Gastroesophageal sphincter (tissue), 4 donors: ENCODE measurements around the gene RNF213. TPM values are rescaled to one million over a fixed set of nuclear protein-coding genes. Genes with fewer than 3 reads are reported as not detected.

ENCODE experiments used
- ATAC-seq: fragments of 150-250 bp; one replicate; pipeline ENCODE4 v1.9.1; 2016; ENCODE audit warnings: mild to moderate bottlenecking, moderate library complexity
- H3K27ac ChIP-seq, 4 donors: fragments of 200-600 bp; sonication (generic) in 3 of 4; 1 replicate in 3 of 4; 2 replicates in 1 of 4; pipeline ENCODE4 v1.5.1; 2016 to 2019
- H3K27me3 ChIP-seq: fragments of 200-600 bp; sonication (generic); one replicate; pipeline ENCODE4 v1.5.1; 2019
- H3K36me3 ChIP-seq, 2 donors: fragments of 200-600 bp; sonication (generic); one replicate each; pipeline ENCODE4 v1.5.1; 2019; ENCODE audit warnings: control low read depth in 1 of 2
- H3K4me1 ChIP-seq, 3 donors: fragments of 200-600 bp; sonication (generic); 1 replicate in 2 of 3; 2 replicates in 1 of 3; pipeline ENCODE4 v1.5.1; 2016 to 2019; ENCODE audit warnings: control low read depth in 2 of 3
- H3K4me3 ChIP-seq, 2 donors: fragments of 200-600 bp; sonication (generic); one replicate each; pipeline ENCODE4 v1.5.1; 2019; ENCODE audit warnings: mild to moderate bottlenecking in 1 of 2, moderate library complexity in 1 of 2
- H3K9me3 ChIP-seq, 3 donors: fragments of 200-600 bp; sonication (generic); one replicate each; pipeline ENCODE4 v1.5.1; 2017 to 2019; ENCODE audit warnings: control low read depth in 2 of 3
- EP300 ChIP-seq: sonication (generic); formaldehyde crosslinking; IDR thresholded peaks from one replicate; pipeline ENCODE4 v1.6.1; 2017; ENCODE audit warnings: antibody characterized with exemption, mild to moderate bottlenecking
- POLR2A ChIP-seq, 2 donors: fragments of 450-650 bp; IDR thresholded peaks; one replicate each; pipeline ENCODE4 v1.6.1; 2017; ENCODE audit warnings: antibody characterized with exemption in 2 of 2, mild to moderate bottlenecking in 2 of 2, moderate library complexity in 1 of 2
- POLR2AphosphoS5 ChIP-seq: sonication (generic); formaldehyde crosslinking; IDR thresholded peaks from one replicate; pipeline ENCODE4 v1.6.1; 2017; ENCODE audit warnings: antibody characterized with exemption
- WGBS, 2 donors: methylation state at CpG; one replicate each; pipeline ENCODE4 v1.1.5; 2018; ENCODE audit warnings: low coverage in 1 of 2; 5-methylcytosine and 5-hydroxymethylcytosine counted together
- total RNA-seq, 4 donors: library from RNA; depleted of rRNA; stranded (reverse); fragments of >200 nt; gene quantifications; one replicate each; pipeline ENCODE4 v1.1.0, GENCODE V29; 2016
- TF ChIP-seq, protein P1 (sequence below), 4 experiments: fragments of 200-600 bp in 2 of 4; fragments of 450-650 bp in 2 of 4; sonication (generic) in 1 of 4; IDR thresholded peaks; one replicate each; pipeline ENCODE4 v1.5.1; 2017 to 2019; ENCODE audit warnings: antibody characterized with exemption in 4 of 4, mild to moderate bottlenecking in 2 of 4, moderate library complexity in 2 of 4

Gene RNF213
- total RNA-seq, 4 donors from 2014 or later, result 59.2 to 87.6 (median 67.8) TPM

- TF ChIP-seq EP300 (no peak), POLR2AphosphoS5 (no peak)
- Histone ChIP-seq H3K27me3 (no peaks in the 10 kb centered on the region), H3K4me1 (no peaks in the 10 kb centered on the region), H3K27ac (no peak overlapping the region), H3K9me3 (no peaks in the 10 kb centered on the region), H3K36me3 (peaks cover 3 to 99% of the 10 kb centered on the region in 2 donors), H3K4me3 (no peak overlapping the region)
- WGBS, 2 donors, result 89 to 100% methylated on average over 4 to 8 of the region's 28 CpGs
- ATAC-seq, result no peak
Measured at GRCh38 chr17:80352991-80353665, 92.5 kb downstream of the RNF213 start.

DNA sequence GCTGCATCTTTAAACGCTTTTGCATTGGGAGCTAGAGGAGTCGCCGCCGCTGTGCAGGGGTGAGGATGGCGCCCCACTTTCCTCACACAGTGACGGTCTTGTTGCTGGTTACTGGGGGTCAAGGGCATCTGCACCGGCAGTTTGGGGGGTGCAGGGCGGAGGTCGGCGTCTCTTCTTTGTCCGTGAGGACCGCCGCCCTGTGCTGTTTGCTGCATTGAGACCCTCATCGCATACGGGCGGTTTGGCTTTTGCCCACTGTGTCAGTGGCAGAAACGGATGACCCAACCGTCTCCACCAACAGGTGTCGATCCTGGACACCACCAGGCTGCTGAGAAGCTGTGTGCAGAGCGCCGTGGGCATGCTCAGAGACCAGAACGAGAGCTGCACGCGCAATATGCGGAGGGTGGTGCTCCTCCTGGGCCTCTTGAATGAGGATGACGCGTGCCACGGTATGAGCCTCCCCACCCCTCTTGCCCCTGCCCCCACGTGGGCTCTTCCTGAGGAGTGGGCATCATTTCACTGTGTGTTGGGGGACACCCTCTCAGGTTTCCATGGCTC lies 93.1 kb downstream of the RNF213 start:
- WGBS, 2 donors, result 96% methylated on average over 13 of the region's 29 CpGs; no CpG with 5 or more reads in 1 of the 2 donors
- H3K9me3 ChIP-seq, result no peaks in the 10 kb centered on the region
- H3K36me3 ChIP-seq, result peaks cover 3 to 99% of the 10 kb centered on the region in 2 donors
- H3K27ac ChIP-seq, result no peak overlapping the region
- ATAC-seq, result no peak
- no peak for TF ChIP-seq EP300
- no peak for TF ChIP-seq POLR2A (IDR thresholded peaks at IDR 0.05)
- no peak for TF ChIP-seq POLR2AphosphoS5
- TF ChIP-seq, protein P1, sequence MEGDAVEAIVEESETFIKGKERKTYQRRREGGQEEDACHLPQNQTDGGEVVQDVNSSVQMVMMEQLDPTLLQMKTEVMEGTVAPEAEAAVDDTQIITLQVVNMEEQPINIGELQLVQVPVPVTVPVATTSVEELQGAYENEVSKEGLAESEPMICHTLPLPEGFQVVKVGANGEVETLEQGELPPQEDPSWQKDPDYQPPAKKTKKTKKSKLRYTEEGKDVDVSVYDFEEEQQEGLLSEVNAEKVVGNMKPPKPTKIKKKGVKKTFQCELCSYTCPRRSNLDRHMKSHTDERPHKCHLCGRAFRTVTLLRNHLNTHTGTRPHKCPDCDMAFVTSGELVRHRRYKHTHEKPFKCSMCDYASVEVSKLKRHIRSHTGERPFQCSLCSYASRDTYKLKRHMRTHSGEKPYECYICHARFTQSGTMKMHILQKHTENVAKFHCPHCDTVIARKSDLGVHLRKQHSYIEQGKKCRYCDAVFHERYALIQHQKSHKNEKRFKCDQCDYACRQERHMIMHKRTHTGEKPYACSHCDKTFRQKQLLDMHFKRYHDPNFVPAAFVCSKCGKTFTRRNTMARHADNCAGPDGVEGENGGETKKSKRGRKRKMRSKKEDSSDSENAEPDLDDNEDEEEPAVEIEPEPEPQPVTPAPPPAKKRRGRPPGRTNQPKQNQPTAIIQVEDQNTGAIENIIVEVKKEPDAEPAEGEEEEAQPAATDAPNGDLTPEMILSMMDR (IDR thresholded peaks at IDR 0.05), result no peak
- H3K27me3 ChIP-seq, result no peaks in the 10 kb centered on the region
- no peaks in the 10 kb centered on the region for H3K4me1 ChIP-seq
- H3K4me3 ChIP-seq, result no peak overlapping the region

- WGBS, 2 donors, result 86% methylated on average over 4 of the region's 9 CpGs; no CpG with 5 or more reads in 1 of the 2 donors
- H3K4me1 ChIP-seq, result no peaks in the 10 kb centered on the region
- TF ChIP-seq EP300 (no peak), POLR2AphosphoS5 (no peak), POLR2A (IDR thresholded peaks at IDR 0.05) (no peak)
- TF ChIP-seq, protein P1 (IDR thresholded peaks at IDR 0.05), result no peak
- no peak overlapping the region for H3K4me3 ChIP-seq
- H3K36me3 ChIP-seq, result peaks cover 3 to 99% of the 10 kb centered on the region in 2 donors
- no peak overlapping the region for H3K27ac ChIP-seq
- ATAC-seq, result no peak
- no peaks in the 10 kb centered on the region for H3K9me3 ChIP-seq
- no peaks in the 10 kb centered on the region for H3K27me3 ChIP-seq
Measured at GRCh38 chr17:80354336-80354735, 93.7 kb downstream of the RNF213 start.

GRCh38 chr17:80356231-80356856 lies 95.7 kb downstream of the RNF213 start:
- H3K27me3 ChIP-seq, result no peaks in the 10 kb centered on the region
- no peak for ATAC-seq
- H3K27ac ChIP-seq, result no peak overlapping the region
- no peaks in the 10 kb centered on the region for H3K4me1 ChIP-seq
- H3K36me3 ChIP-seq, result peaks cover 3 to 99% of the 10 kb centered on the region in 2 donors
- H3K4me3 ChIP-seq, result no peak overlapping the region
- no peaks in the 10 kb centered on the region for H3K9me3 ChIP-seq
- TF ChIP-seq POLR2A (IDR thresholded peaks at IDR 0.05) (no peak), EP300 (no peak), POLR2AphosphoS5 (no peak)
- TF ChIP-seq, protein P1 (IDR thresholded peaks at IDR 0.05), result no peak
- WGBS, 2 donors, result 92% methylated on average over 9 to 12 of the region's 24 CpGs

GRCh38 chr17:80358131-80358530 lies 97.5 kb downstream of the RNF213 start:
- Histone ChIP-seq H3K27ac (no peak overlapping the region), H3K27me3 (no peaks in the 10 kb centered on the region), H3K4me3 (no peak overlapping the region), H3K9me3 (no peaks in the 10 kb centered on the region), H3K4me1 (peaks cover 0 to 9% (median 0%) of the 10 kb centered on the region in 3 donors), H3K36me3 (peaks cover 3 to 99% of the 10 kb centered on the region in 2 donors)
- WGBS, 2 donors, result 80% methylated on average over 4 to 5 of the region's 9 CpGs
- no peak for TF ChIP-seq EP300
- TF ChIP-seq, protein P1 (IDR thresholded peaks at IDR 0.05), result no peak
- no peak for TF ChIP-seq POLR2A (IDR thresholded peaks at IDR 0.05)
- no peak for TF ChIP-seq POLR2AphosphoS5
- ATAC-seq, result no peak
